Transverse colon (tissue), 4 donors: ENCODE results near the gene ZNF221. TPM values are rescaled to one million over a fixed set of nuclear protein-coding genes. Genes with fewer than 3 reads are reported as not detected.

Experiments
- DNase-seq: peaks from one replicate; pipeline ENCODE4 v3.0.0-alpha.2; 2019
- H3K27ac ChIP-seq, 4 donors: fragments of 200-600 bp; sonication (generic); 2 replicates each; pipeline ENCODE4 v1.5.1; 2016 to 2018; ENCODE audit warnings: inconsistent platforms in 4 of 4
- H3K27me3 ChIP-seq: fragments of 200-600 bp; sonication (generic); 2 replicates; pipeline ENCODE4 v1.5.1; 2017; ENCODE audit warnings: inconsistent platforms
- H3K36me3 ChIP-seq, 4 donors: fragments of 200-600 bp; sonication (generic); 2 replicates each; pipeline ENCODE4 v1.5.1; 2017 to 2019; ENCODE audit warnings: inconsistent platforms in 4 of 4
- H3K4me1 ChIP-seq, 4 donors: fragments of 200-600 bp; sonication (generic); 2 replicates each; pipeline ENCODE4 v1.5.1; 2017 to 2020; ENCODE audit warnings: inconsistent platforms in 4 of 4
- H3K4me3 ChIP-seq, 4 donors: fragments of 200-600 bp; sonication (generic); 1 replicate in 1 of 4; 2 replicates in 3 of 4; pipeline versions ENCODE4 v1.5.1 to v1.6.1; 2017 to 2019; ENCODE audit warnings: inconsistent platforms in 4 of 4
- H3K9me3 ChIP-seq, 2 donors: fragments of 200-600 bp; sonication (generic); 2 replicates each; pipeline ENCODE4 v1.5.1; 2017 to 2019; ENCODE audit warnings: inconsistent platforms in 2 of 2
- CTCF ChIP-seq, 5 experiments: fragments of 200-600 bp in 3 of 5; fragments of 450-650 bp in 2 of 5; sonication (generic) in 3 of 5; IDR thresholded peaks; 1 replicate in 2 of 5; 2 replicates in 3 of 5; pipeline ENCODE4 v1.5.1; 2016 to 2017; ENCODE audit warnings: antibody characterized with exemption in 5 of 5, inconsistent platforms in 3 of 5, mild to moderate bottlenecking in 2 of 5, moderate library complexity in 1 of 5
- EP300 ChIP-seq: sonication (generic); formaldehyde crosslinking; IDR thresholded peaks from one replicate; pipeline ENCODE4 v1.6.1; 2017; ENCODE audit warnings: antibody characterized with exemption, low read depth
- POLR2A ChIP-seq: fragments of 450-650 bp; IDR thresholded peaks from one replicate; pipeline ENCODE4 v1.6.1; 2016; ENCODE audit warnings: antibody characterized with exemption, mild to moderate bottlenecking, moderate library complexity
- POLR2AphosphoS5 ChIP-seq, 3 donors: sonication (generic); formaldehyde crosslinking; IDR thresholded peaks; one replicate each; pipeline ENCODE4 v1.6.1; 2016; ENCODE audit warnings: antibody characterized with exemption in 3 of 3
- WGBS, 2 donors: methylation state at CpG; one replicate each; pipeline ENCODE4 v1.1.5; 2018; ENCODE audit warnings: low coverage in 1 of 2; 5-methylcytosine and 5-hydroxymethylcytosine counted together
- in situ Hi-C, 4 donors: fragments of 200-750 bp; cut with MboI; loops; one replicate each; pipeline versions ENCODE4 v1.15.0 to v1.15.1; 2017; ENCODE audit warnings: low sequenced_read_pairs in 3 of 4, low pct_ligation_motif_present in 1 of 4, low pct_unique_long_range_greater_than_20kb in 1 of 4
- intact Hi-C: fragments of 100-400 bp; cut with DNase I; formaldehyde crosslinking; loops from one replicate; pipeline ENCODE4 v1.15.1; 2023; ENCODE audit warnings: low total_unique reads
- total RNA-seq, 4 donors: library from RNA; depleted of rRNA; stranded (reverse); fragments of >200 nt; gene quantifications; one replicate each; pipeline ENCODE4 v1.1.0, GENCODE V29; 2016

Gene ZNF221
- total RNA-seq, 4 donors from 2014 or later: 1.00 to 32.2 (median 3.7) TPM

GRCh38 chr19:43976732-43977131 lies 25.7 kb downstream of the ZNF221 start:
- Histone ChIP-seq H3K36me3 (peaks cover 0 to 6% (median 0%) of the 10 kb centered on the region in 4 donors), H3K4me3 (no peak overlapping the region), H3K27me3 (no peaks in the 10 kb centered on the region), H3K4me1 (no peaks in the 10 kb centered on the region), H3K27ac (no peak overlapping the region), H3K9me3 (peaks cover 77 to 90% of the 10 kb centered on the region in 2 donors)
- DNase-seq: no peak
- in situ Hi-C loops (no loop called here), intact Hi-C loops (no loop called here)
- 73 to 75% methylated on average over 1 of the region's 1 CpG for WGBS, 2 donors
- TF ChIP-seq POLR2AphosphoS5 (IDR thresholded peaks at IDR 0.05) (no peak), EP300 (no peak), CTCF (IDR thresholded peaks at IDR 0.05) (no peak), POLR2A (no peak)

GRCh38 chr19:43983544-43983911 lies 32.5 kb downstream of the ZNF221 start:
- Histone ChIP-seq H3K27ac (peak overlapping the region; percentile 75 to 85 (median 80)), H3K36me3 (peaks cover 0 to 5% (median under 1%) of the 10 kb centered on the region in 4 donors), H3K9me3 (peaks cover 17 to 29% of the 10 kb centered on the region in 2 donors), H3K27me3 (no peaks in the 10 kb centered on the region), H3K4me3 (peak overlapping the region in 3 of 4 donors; percentile 69 to 87 (median 81)), H3K4me1 (peaks cover 0 to 13% (median 9%) of the 10 kb centered on the region in 4 donors)
- DNase-seq: no peak
- TF ChIP-seq CTCF (IDR thresholded peaks at IDR 0.05) (no peak), POLR2AphosphoS5 (IDR thresholded peaks at IDR 0.05) (no peak), POLR2A (no peak), EP300 (no peak)
- intact Hi-C loops: no loop called here
- in situ Hi-C loops: no loop called here
- WGBS, 2 donors: 89 to 90% methylated on average over 2 of the region's 2 CpGs

- intact Hi-C loops: no loop called here
- peaks cover 16 to 26% of the 10 kb centered on the region in 2 donors for H3K9me3 ChIP-seq
- peaks cover 0 to 13% (median 9%) of the 10 kb centered on the region in 4 donors for H3K4me1 ChIP-seq
- in situ Hi-C loops: no loop called here
- TF ChIP-seq CTCF (IDR thresholded peaks at IDR 0.05) (no peak), POLR2AphosphoS5 (IDR thresholded peaks at IDR 0.05) (peak; percentile 50 to 75 (median 59))
- WGBS, 2 donors: 0 to 1% methylated on average over 5 to 40 of the region's 40 CpGs
- H3K36me3 ChIP-seq: peaks cover 0 to 10% (median 4%) of the 10 kb centered on the region in 4 donors
- peak within 1 kb of the TSS; percentile 75 to 85 (median 80) for H3K27ac ChIP-seq
- H3K27me3 ChIP-seq: no peaks in the 10 kb centered on the region
- peak; percentile 91 for DNase-seq
- peak within 1 kb of the TSS; percentile 54 to 87 (median 75) for H3K4me3 ChIP-seq
Measured at GRCh38 chr19:43983912-43984686, 33.1 kb downstream of the ZNF221 start, which contains the start of gene ZNF155. ZNF155 (plus strand) TSS chr19:43984188; CDS start chr19:43988544, 4,356 bp downstream.

GRCh38 chr19:43984687-43985000 lies 33.6 kb downstream of the ZNF221 start:
- no peaks in the 10 kb centered on the region for H3K27me3 ChIP-seq
- H3K4me1 ChIP-seq: peaks cover 0 to 13% (median 9%) of the 10 kb centered on the region in 4 donors
- WGBS, 2 donors: 9% methylated on average over 14 of the region's 14 CpGs; no CpG with 5 or more reads in 1 of the 2 donors
- H3K27ac ChIP-seq: peak overlapping the region; percentile 75 to 85 (median 80)
- intact Hi-C loops: no loop called here
- peak overlapping the region; percentile 54 to 87 (median 75) for H3K4me3 ChIP-seq
- peak; percentile 9 for DNase-seq
- in situ Hi-C loops: no loop called here
- peaks cover 0 to 16% (median 6%) of the 10 kb centered on the region in 4 donors for H3K36me3 ChIP-seq
- H3K9me3 ChIP-seq: peaks cover 14 to 21% of the 10 kb centered on the region in 2 donors
- peak in 1 of 5 experiments; percentile 16 for TF ChIP-seq CTCF (IDR thresholded peaks at IDR 0.05)
- TF ChIP-seq POLR2A: no peak
- no peak for TF ChIP-seq POLR2AphosphoS5 (IDR thresholded peaks at IDR 0.05)
